Measurements from ENCODE around the gene TTL. TPM values are rescaled to one million over a fixed set of nuclear protein-coding genes. Genes with fewer than 3 reads are reported as not detected.

TTL gene
- total and polyA plus RNA-seq, 2 experiments from 2014 or later = 26.3 to 29.7 TPM

GRCh38 chr2:112580084-112580483, 98.1 kb downstream of the TTL start:
- no peaks in the 10 kb centered on the region for H3K27me3 ChIP-seq
- H3K4me3 ChIP-seq = no peak overlapping the region
- H3K36me3 ChIP-seq = peaks cover 12% of the 10 kb centered on the region
- no peak overlapping the region for H3K27ac ChIP-seq
- H3K9me3 ChIP-seq (ENCODE audit: low read depth) = no peaks in the 10 kb centered on the region
- peaks cover 7% of the 10 kb centered on the region for H3K4me1 ChIP-seq (ENCODE audit: low read depth)
- DNase-seq (ENCODE audit: low read depth in 1 of 2, low spot score in 1 of 2) = no peak
- TF ChIP-seq, protein P1, sequence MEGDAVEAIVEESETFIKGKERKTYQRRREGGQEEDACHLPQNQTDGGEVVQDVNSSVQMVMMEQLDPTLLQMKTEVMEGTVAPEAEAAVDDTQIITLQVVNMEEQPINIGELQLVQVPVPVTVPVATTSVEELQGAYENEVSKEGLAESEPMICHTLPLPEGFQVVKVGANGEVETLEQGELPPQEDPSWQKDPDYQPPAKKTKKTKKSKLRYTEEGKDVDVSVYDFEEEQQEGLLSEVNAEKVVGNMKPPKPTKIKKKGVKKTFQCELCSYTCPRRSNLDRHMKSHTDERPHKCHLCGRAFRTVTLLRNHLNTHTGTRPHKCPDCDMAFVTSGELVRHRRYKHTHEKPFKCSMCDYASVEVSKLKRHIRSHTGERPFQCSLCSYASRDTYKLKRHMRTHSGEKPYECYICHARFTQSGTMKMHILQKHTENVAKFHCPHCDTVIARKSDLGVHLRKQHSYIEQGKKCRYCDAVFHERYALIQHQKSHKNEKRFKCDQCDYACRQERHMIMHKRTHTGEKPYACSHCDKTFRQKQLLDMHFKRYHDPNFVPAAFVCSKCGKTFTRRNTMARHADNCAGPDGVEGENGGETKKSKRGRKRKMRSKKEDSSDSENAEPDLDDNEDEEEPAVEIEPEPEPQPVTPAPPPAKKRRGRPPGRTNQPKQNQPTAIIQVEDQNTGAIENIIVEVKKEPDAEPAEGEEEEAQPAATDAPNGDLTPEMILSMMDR (IDR thresholded peaks at IDR 0.05; ENCODE audit: low read depth, low read length) = no peak

GRCh38 chr2:112582314-112582746, 100.4 kb downstream of the TTL start:
- Histone ChIP-seq H3K4me3 (no peak overlapping the region), H3K36me3 (no peaks in the 10 kb centered on the region), H3K27ac (no peak overlapping the region), H3K27me3 (no peaks in the 10 kb centered on the region), H3K9me3 (ENCODE audit: low read depth) (no peaks in the 10 kb centered on the region), H3K4me1 (ENCODE audit: low read depth) (peaks cover 10% of the 10 kb centered on the region)
- TF ChIP-seq, protein P1 (IDR thresholded peaks at IDR 0.05; ENCODE audit: low read depth, low read length) = peak; percentile 52
- peak; percentile 60 to 80 for DNase-seq (ENCODE audit: low read depth in 1 of 2, low spot score in 1 of 2)

DNA sequence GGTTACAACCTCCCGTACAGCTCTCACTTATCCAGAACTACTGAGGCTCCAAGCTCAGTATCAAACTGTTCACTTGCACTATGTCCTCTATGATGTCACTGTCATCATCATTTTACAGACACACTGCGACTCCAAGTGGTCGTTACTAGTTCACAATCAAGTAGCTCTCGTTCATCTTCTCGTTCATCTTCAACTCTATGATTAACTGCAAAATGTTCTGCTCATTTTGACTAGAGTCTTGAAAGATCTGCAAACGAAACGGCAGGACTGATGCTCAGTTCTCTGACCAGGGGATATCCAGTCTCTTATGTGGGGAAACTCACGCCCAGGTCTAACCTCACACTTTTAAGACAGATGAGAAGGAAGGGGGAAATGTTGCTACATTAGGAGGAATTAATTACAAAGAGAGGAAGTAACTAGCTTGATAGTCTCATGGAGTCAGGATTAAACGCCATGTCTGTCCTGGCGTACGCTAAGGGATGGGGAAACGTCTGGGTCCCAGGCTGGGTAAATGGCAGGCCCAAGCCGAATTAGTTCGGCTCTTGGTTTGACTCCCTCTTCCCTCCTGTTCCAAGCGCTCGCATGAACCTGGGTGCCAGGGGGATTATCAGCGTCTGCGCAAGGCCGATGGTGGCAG, 101.7 kb downstream of the TTL start:
- TF ChIP-seq, protein P1 (IDR thresholded peaks at IDR 0.05; ENCODE audit: low read depth, low read length) = no peak
- peak in 1 of 2 donors; percentile 21 for DNase-seq (ENCODE audit: low read depth in 1 of 2, low spot score in 1 of 2)
- H3K36me3 ChIP-seq = no peaks in the 10 kb centered on the region
- no peaks in the 10 kb centered on the region for H3K27me3 ChIP-seq
- H3K4me3 ChIP-seq = peak overlapping the region; percentile 44
- peak overlapping the region; percentile 86 for H3K27ac ChIP-seq
- H3K4me1 ChIP-seq (ENCODE audit: low read depth) = peaks cover 10% of the 10 kb centered on the region
- no peaks in the 10 kb centered on the region for H3K9me3 ChIP-seq (ENCODE audit: low read depth)

GRCh38 chr2:112584134-112584890, 102.4 kb downstream of the TTL start, which contains the start of gene CHCHD5:
Gene CHCHD5, plus strand, starts transcription at chr2:112584609. Its CDS starts 39 bp downstream, at chr2:112584648.
- Histone ChIP-seq H3K27ac (peak within 1 kb of the TSS; percentile 86), H3K27me3 (no peaks in the 10 kb centered on the region), H3K4me3 (peak within 1 kb of the TSS; percentile 44), H3K9me3 (ENCODE audit: low read depth) (no peaks in the 10 kb centered on the region), H3K36me3 (no peaks in the 10 kb centered on the region), H3K4me1 (ENCODE audit: low read depth) (peaks cover 10% of the 10 kb centered on the region)
- DNase-seq (ENCODE audit: low read depth in 1 of 2, low spot score in 1 of 2) = peak; percentile 97 to 98
- TF ChIP-seq, protein P1 (IDR thresholded peaks at IDR 0.05; ENCODE audit: low read depth, low read length) = no peak

GRCh38 chr2:112584891-112585250, 102.9 kb downstream of the TTL start:
- Histone ChIP-seq H3K36me3 (no peaks in the 10 kb centered on the region), H3K4me3 (peak overlapping the region; percentile 44), H3K27ac (peak overlapping the region; percentile 86), H3K4me1 (ENCODE audit: low read depth) (peaks cover 10% of the 10 kb centered on the region), H3K27me3 (no peaks in the 10 kb centered on the region), H3K9me3 (ENCODE audit: low read depth) (no peaks in the 10 kb centered on the region)
- no peak for DNase-seq (ENCODE audit: low read depth in 1 of 2, low spot score in 1 of 2)
- TF ChIP-seq, protein P1 (IDR thresholded peaks at IDR 0.05; ENCODE audit: low read depth, low read length) = no peak

Data from cardiac muscle cell (in vitro differentiated cells and primary cell).